ENCODE results near the gene IQUB.
"Not testable (repeated sequence)": the region's sequence is repeated elsewhere in the genome, so short reads cannot be mapped to it uniquely, and the experiment has no call there.

DNA sequence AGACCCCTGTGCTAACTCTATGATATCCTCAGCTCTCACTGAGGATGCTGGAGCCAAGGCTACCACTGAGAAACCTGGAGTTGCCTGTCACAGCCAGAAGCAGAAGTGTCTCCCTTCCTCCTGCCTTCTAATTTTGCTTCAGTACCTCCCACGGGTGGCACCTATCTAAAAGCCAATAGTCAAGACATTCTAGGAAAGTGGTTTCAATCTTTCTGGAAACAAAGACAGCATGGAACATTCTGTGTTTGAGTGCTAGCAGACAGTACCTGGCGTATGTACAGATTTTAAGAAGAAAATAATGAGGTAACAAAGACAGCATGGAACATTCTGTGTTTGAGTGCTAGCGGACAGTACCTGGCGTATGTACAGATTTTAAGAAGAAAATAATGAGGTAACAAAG, 126.4 kb downstream of the IQUB start:
- TF ChIP-seq POLR2A (IDR thresholded peaks at IDR 0.05; ENCODE audit: low read depth); CTCF (IDR thresholded peaks at IDR 0.05): not testable (repeated sequence)
- TF ChIP-seq EP300 (IDR thresholded peaks at IDR 0.05), result peak; percentile 51

Data from esophagus muscularis mucosa (tissue), 4 donors.